GM23248 (cell line): ENCODE measurements around the gene HINFP.

ENCODE experiments used
- EZH2 ChIP-seq: fragments of 200-600 bp; sonication (generic); IDR thresholded peaks from 2 replicates; pipeline ENCODE4 v1.6.1; 2018; ENCODE audit warnings: antibody characterized with exemption, mild to moderate bottlenecking; ENCODE audit not compliant: insufficient read depth, poor library complexity, severe bottlenecking
- EZH2phosphoT487 ChIP-seq: fragments of 200-600 bp; sonication (generic); IDR thresholded peaks from 2 replicates; pipeline ENCODE4 v1.6.1; 2018; ENCODE audit warnings: antibody characterized with exemption, moderate library complexity, mild to moderate bottlenecking, low read depth; ENCODE audit not compliant: insufficient read depth

DNA sequence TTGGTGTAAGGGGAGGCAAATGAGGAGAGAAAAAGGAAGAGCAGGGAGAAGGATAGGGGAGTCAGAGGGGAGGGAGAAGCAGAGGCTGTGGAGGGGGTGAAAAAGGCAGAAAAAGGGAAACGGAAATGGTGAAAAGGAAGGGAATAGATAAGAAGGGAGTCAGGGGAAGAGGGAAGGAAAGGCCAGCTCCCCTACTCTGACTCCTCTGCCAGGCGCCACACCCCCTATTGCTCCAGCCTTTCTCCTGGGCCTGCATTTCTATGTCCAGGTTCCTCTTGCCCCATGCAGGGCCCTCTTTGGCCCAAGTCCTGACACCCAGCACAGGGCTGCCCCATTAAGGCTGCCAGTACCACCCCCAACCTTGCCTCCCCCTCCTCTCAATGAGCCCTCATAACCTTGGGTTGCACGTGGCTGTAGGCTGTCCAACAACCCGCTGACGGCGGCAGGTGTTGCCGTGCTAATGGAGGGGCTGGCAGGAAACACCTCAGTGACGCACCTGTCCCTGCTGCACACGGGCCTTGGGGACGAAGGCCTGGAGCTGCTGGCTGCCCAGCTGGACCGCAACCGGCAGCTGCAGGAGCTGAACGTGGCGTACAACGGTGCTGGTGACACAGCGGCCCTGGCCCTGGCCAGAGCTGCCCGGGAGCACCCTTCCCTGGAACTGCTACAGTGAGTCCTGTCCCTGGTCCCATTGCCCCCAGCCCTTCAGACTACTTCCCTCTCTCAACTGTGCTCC, 60.5 kb downstream of the HINFP start:
- no peak for TF ChIP-seq EZH2
- no peak for TF ChIP-seq EZH2phosphoT487
